HepG2 (cell line): ENCODE data around the gene C2orf92. TPM values are rescaled to one million over a fixed set of nuclear protein-coding genes. Genes with fewer than 3 reads are reported as not detected.
A peak's percentile ranks its signal among the peaks of the same experiment; 100 is the strongest.

ENCODE experiments used
- ATAC-seq: fragments of 200-7000 bp; cut with Tn5 transposase; 3 replicates; pipeline ENCODE4 v1.9.1; 2020; ENCODE audit warnings: mild to moderate bottlenecking, moderate library complexity
- BruUV-seq: library from RNA; stranded (reverse); fragments of 400-500 nt; replicated peaks from 2 replicates; lab custom pipeline; 2021; lab: Mats Ljungman, UMichigan
- CTCF ChIA-PET: fragments of 300-600 bp; formaldehyde crosslinking; extraction: SDS; loops from one replicate; lab custom pipeline; 2021; ENCODE audit warnings: low total read pairs, inconsistent platforms, low intra/inter-chr PET ratio; lab: Yijun Ruan, JAX
- POLR2A ChIA-PET: fragments of 350-600 bp; sonication (Branson Sonifier 250); formaldehyde crosslinking; loops from one replicate; lab custom pipeline; 2020; ENCODE audit warnings: antibody characterized with exemption, inconsistent platforms; lab: Yijun Ruan, JAX
- DNase-seq: peaks from one replicate; pipeline ENCODE4 v3.0.0-alpha.2; 2015; ENCODE audit warnings: low spot score
- FAIRE-seq: peaks from 3 replicates; lab custom pipeline; 2011; peaks lifted over from hg19 to GRCh38; lab: Jason Lieb, UNC
- H2AFZ ChIP-seq: one replicate; pipeline ENCODE4 v1.6.1; 2011; ENCODE audit warnings: low read length, inconsistent platforms
- H3K27ac ChIP-seq: fragments of 300-600 bp; 3 replicates; pipeline ENCODE4 v1.8.0; 2011; ENCODE audit warnings: mixed run types, mild to moderate bottlenecking, mixed read lengths, low read length, inconsistent platforms; ENCODE audit not compliant: insufficient read depth; ENCODE audit errors: extremely low read length
- H3K27me3 ChIP-seq, 2 experiments: fragments of 200-600 bp in 1 of 2; 2 replicates in 1 of 2; 3 replicates in 1 of 2; pipeline versions ENCODE4 v1.6.0 to v1.8.0; 2011; ENCODE audit warnings: low read length in 2 of 2, mild to moderate bottlenecking in 2 of 2, moderate library complexity in 2 of 2, inconsistent platforms in 1 of 2; ENCODE audit not compliant: insufficient read depth in 2 of 2, control insufficient read depth in 1 of 2
- H3K36me3 ChIP-seq, 2 experiments: fragments of 200-600 bp in 1 of 2; replicated peaks in 1 of 2; 2 replicates in 1 of 2; 3 replicates in 1 of 2; pipeline versions ENCODE4 v1.5.1 to v1.8.0; 2011; ENCODE audit warnings: low read length in 2 of 2, inconsistent platforms in 1 of 2; ENCODE audit not compliant: insufficient read depth in 2 of 2, control insufficient read depth in 1 of 2
- H3K4me1 ChIP-seq: 2 replicates; pipeline ENCODE4 v1.5.1; 2012; ENCODE audit warnings: low read length, inconsistent platforms; ENCODE audit not compliant: insufficient read depth
- H3K4me2 ChIP-seq: 2 replicates; pipeline ENCODE4 v1.6.0; 2011; ENCODE audit warnings: low read depth, low read length, inconsistent platforms
- H3K4me3 ChIP-seq, 3 experiments: fragments of 200-600 bp in 1 of 3; sonication (generic), shearing (Covaris generic) in 1 of 3; replicated peaks in 1 of 3; 2 replicates each; pipeline ENCODE4 v1.5.1; 2011 to 2016; ENCODE audit warnings: low read length in 3 of 3, inconsistent platforms in 2 of 3, low read depth in 2 of 3, mild to moderate bottlenecking in 2 of 3, control low read depth in 1 of 3, mixed read lengths in 1 of 3; ENCODE audit not compliant: insufficient read depth in 1 of 3
- H3K79me2 ChIP-seq: one replicate; pipeline ENCODE4 v1.6.1; 2011; ENCODE audit warnings: low read length, inconsistent platforms; ENCODE audit not compliant: insufficient read depth
- H3K9ac ChIP-seq: 2 replicates; pipeline ENCODE4 v1.6.0; 2011; ENCODE audit warnings: mild to moderate bottlenecking, low read depth, low read length, inconsistent platforms; ENCODE audit not compliant: insufficient read depth
- H3K9me3 ChIP-seq: 2 replicates; pipeline ENCODE4 v1.5.1; 2012; ENCODE audit warnings: mild to moderate bottlenecking, low read length
- H4K20me1 ChIP-seq: 2 replicates; pipeline ENCODE4 v1.6.0; 2011; ENCODE audit warnings: inconsistent platforms, mild to moderate bottlenecking, low read length, moderate library complexity; ENCODE audit not compliant: insufficient read depth
- CHCHD3 ChIP-seq: sonication (generic); formaldehyde crosslinking; IDR thresholded peaks from 2 replicates; pipeline ENCODE4 v1.8.0; 2022; ENCODE audit warnings: mild to moderate bottlenecking, missing genetic modification reagents, moderate library complexity
- CREB1 ChIP-seq, 2 experiments: fragments of 450-650 bp in 1 of 2; IDR thresholded peaks; 2 replicates each; pipeline ENCODE4 v1.6.1; 2016 to 2017; ENCODE audit warnings: control low read depth in 1 of 2, mild to moderate bottlenecking in 1 of 2, missing compliant biosample characterization in 1 of 2, missing genetic modification characterization in 1 of 2
- MED8 ChIP-seq: sonication (generic); formaldehyde crosslinking; IDR thresholded peaks from 2 replicates; pipeline ENCODE4 v1.8.1; 2023; ENCODE audit warnings: mild to moderate bottlenecking, missing genetic modification reagents; ENCODE audit not compliant: insufficient replicate concordance
- PAF1 ChIP-seq: IDR thresholded peaks from 2 replicates; pipeline ENCODE4 v1.6.1; 2016; ENCODE audit warnings: missing genetic modification reagents, missing compliant biosample characterization
- PHF21A ChIP-seq: sonication (generic); formaldehyde crosslinking; IDR thresholded peaks from 2 replicates; pipeline ENCODE4 v1.5.0; 2020; ENCODE audit warnings: mild to moderate bottlenecking, missing genetic modification reagents
- RAD21 ChIP-seq: fragments of 450-650 bp; formaldehyde crosslinking; IDR thresholded peaks from 2 replicates; pipeline ENCODE4 v1.5.0; 2020; ENCODE audit warnings: mild to moderate bottlenecking
- RNF2 ChIP-seq: fragments of 450-650 bp; conservative IDR thresholded peaks from 2 replicates; pipeline ENCODE4 v1.6.1; 2016; ENCODE audit warnings: low read depth
- SMARCC2 ChIP-seq: fragments of 450-650 bp; IDR thresholded peaks from 2 replicates; pipeline ENCODE4 v1.6.1; 2017; ENCODE audit warnings: antibody characterized with exemption, mild to moderate bottlenecking
- SRF ChIP-seq: IDR thresholded peaks from 2 replicates; pipeline ENCODE4 v1.6.1; 2011; ENCODE audit warnings: mild to moderate bottlenecking, low read depth, low read length, moderate library complexity
- TMF1 ChIP-seq: sonication (generic); formaldehyde crosslinking; IDR thresholded peaks from 2 replicates; pipeline ENCODE4 v1.8.1; 2022; ENCODE audit warnings: low read depth, missing genetic modification reagents
- ZNF24 ChIP-seq: fragments of 450-650 bp; IDR thresholded peaks from 2 replicates; pipeline ENCODE4 v1.6.1; 2017; ENCODE audit warnings: antibody characterized with exemption, mild to moderate bottlenecking
- ZNF607 ChIP-seq: sonication (generic); formaldehyde crosslinking; IDR thresholded peaks from 2 replicates; pipeline ENCODE4 v1.5.1; 2020; ENCODE audit warnings: missing genetic modification reagents, mild to moderate bottlenecking, borderline replicate concordance
- ZNF761 ChIP-seq: sonication (generic); formaldehyde crosslinking; conservative IDR thresholded peaks from 2 replicates; pipeline ENCODE4 v1.4.0; 2020; ENCODE audit warnings: mild to moderate bottlenecking, missing genetic modification reagents
- ZNF775 ChIP-seq: sonication (generic); formaldehyde crosslinking; IDR thresholded peaks from 2 replicates; pipeline ENCODE4 v1.4.0; 2020; ENCODE audit warnings: missing genetic modification reagents, mild to moderate bottlenecking, moderate library complexity, borderline replicate concordance
- WGBS: methylation state at CpG from one replicate; pipeline ENCODE4 v1.1.6; 2017; ENCODE audit warnings: low lambda C conversion rate; 5-methylcytosine and 5-hydroxymethylcytosine counted together
- in situ Hi-C: cut with HindIII; loops from 2 replicates; pipeline ENCODE4 v1.10.0; 2017; ENCODE audit warnings: low pct_unique_long_range_greater_than_20kb; ENCODE audit not compliant: extremely low pct_ligation_motif_present
- intact Hi-C: fragments of 100-400 bp; cut with micrococcal nuclease; formaldehyde crosslinking; loops from one replicate; pipeline ENCODE4 v1.10.0; 2022; ENCODE audit not compliant: unreplicated experiment
- polyA plus RNA-seq, 8 experiments: library from polyadenylated mRNA; depleted of rRNA in 3 of 8; stranded (reverse) in 7 of 8; unstranded in 1 of 8; fragments of >200 nt; fragmentation: Illumina TruSeq in 4 of 8; extraction: Trizol in 4 of 8; gene quantifications; 2 replicates each; pipeline versions ENCODE4 v1.2.1 to v1.2.3, GENCODE V29; 2011 to 2016; ENCODE audit warnings: low read depth in 4 of 8, missing spikeins in 1 of 8, mixed read lengths in 1 of 8; ENCODE audit not compliant: insufficient read depth in 1 of 8
- total RNA-seq, 5 experiments: library from RNA; depleted of rRNA; stranded (reverse); fragments of >200 nt; fragmentation: Illumina TruSeq; extraction: Trizol; gene quantifications; 2 replicates each; pipeline ENCODE4 v1.2.3, GENCODE V29; 2016; ENCODE audit warnings: low read depth in 1 of 5
- TF ChIP-seq, protein P1 (sequence below): sonication (generic); formaldehyde crosslinking; IDR thresholded peaks from 2 replicates; pipeline ENCODE4 v1.4.0; 2020; ENCODE audit warnings: missing genetic modification reagents
- TF ChIP-seq, protein P2 (sequence below): conservative IDR thresholded peaks from 2 replicates; pipeline ENCODE4 v1.6.1; 2018; ENCODE audit warnings: missing genetic modification reagents

Gene C2orf92
- total and polyA plus RNA-seq, 2 of the 13 experiments (the other 11 are each of a cell fraction or from before 2014, with no cell fraction given): 4.9 to 5.0 TPM

DNA sequence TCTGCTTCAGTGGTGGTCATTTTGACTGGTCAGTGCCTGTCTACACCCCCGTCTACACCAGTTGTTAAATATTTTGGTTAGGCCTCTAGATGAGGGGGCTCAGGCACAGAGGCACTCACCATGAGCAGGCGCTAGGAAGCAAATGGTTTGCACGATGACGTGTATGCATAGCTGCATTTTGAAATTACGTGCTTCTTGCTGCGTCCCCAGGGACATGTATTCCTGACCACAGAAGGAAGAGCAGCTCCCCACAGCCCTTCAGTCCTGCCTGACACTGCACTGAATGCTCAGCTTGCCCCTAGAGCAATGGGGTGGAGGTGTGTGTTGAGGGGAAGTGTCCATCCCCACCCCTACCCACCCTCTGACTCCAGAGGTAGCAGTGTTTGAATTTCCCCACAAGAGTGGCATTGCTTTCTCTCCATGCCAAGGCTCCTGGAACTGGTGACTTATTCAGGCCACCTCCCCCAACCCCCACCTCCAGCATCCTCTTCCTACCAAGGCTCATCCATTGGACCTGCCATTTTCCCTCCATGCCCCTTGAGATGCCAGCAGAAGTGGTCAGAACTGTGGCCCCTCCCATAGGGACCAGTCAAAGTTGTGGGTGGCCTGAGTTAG, 32.4 kb downstream of the C2orf92 start:
- H3K27ac ChIP-seq: no peak overlapping the region
- intact Hi-C loops (loop anchor here (5.0 kb wide), 1 partner anchor 45 kb away; no protein-coding TSS in a partner anchor), in situ Hi-C loops (loop anchor here (5.0 to 10.0 kb wide), 2 partner anchors 40 to 683 kb away; no protein-coding TSS in a partner anchor)
- no peak overlapping the region for H3K4me2 ChIP-seq
- H3K79me2 ChIP-seq: no peaks in the 10 kb centered on the region
- no peaks in the 10 kb centered on the region for H3K36me3 ChIP-seq
- H3K4me3 ChIP-seq: no peak overlapping the region
- POLR2A ChIA-PET: no interaction called here
- H4K20me1 ChIP-seq: no peaks in the 10 kb centered on the region
- TF ChIP-seq CREB1 (IDR thresholded peaks at IDR 0.05) (peak; percentile 27; the same call in 1 of the 2 replicates), CREB1 (CRISPR knock-in tag; IDR thresholded peaks at IDR 0.05) (no peak), CHCHD3 (no peak), ZNF761 (CRISPR knock-in tag) (no peak)
- 41% methylated on average over 6 of the region's 6 CpGs for WGBS
- no peaks in the 10 kb centered on the region for H3K9me3 ChIP-seq
- no peak overlapping the region for H3K9ac ChIP-seq
- BruUV-seq: no TSS peak
- FAIRE-seq (no peak), DNase-seq (no peak), ATAC-seq (no peak)
- no peaks in the 10 kb centered on the region; a peak in 1 of 5 replicates for H3K27me3 ChIP-seq
- H2AFZ ChIP-seq: no peak overlapping the region
- peaks cover 20% of the 10 kb centered on the region for H3K4me1 ChIP-seq
- CTCF ChIA-PET: no interaction called here

DNA sequence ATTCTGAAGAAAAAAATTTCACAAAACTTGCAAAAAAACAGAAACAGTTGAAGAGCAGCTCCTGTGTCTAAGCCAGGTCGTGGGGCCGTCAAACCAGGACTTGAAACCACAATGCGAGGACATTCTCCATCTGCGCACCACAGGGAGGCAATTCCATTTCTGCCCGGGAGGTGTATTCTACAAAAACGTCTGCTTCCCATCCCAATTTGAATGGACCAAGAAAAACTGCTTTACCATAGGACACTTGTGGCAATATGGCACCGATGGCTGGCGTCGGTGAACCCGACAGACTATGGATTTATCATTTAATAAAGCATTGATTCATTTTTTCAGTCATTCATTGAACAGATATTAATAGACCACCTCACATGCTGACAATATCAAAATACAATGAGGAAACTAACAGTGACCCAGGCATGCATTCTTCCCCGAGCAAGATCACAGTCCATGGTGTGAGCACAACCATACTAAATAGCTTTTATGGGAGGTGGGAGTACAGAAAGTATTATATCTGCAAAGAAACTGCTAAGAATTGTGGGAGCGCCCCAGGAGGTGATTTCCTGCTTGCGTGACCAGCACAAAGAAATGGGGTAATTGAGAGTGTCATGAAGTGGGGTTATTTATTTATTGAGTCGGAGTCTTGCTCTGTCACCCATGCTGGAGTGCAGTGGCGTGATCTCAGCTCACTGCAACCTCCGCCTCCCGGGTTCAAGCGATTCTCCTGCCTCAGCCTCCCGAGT, 33.4 kb downstream of the C2orf92 start:
- H3K9me3 ChIP-seq: no peaks in the 10 kb centered on the region
- no TSS peak for BruUV-seq
- H3K4me3 ChIP-seq: no peak overlapping the region
- ATAC-seq (no peak), FAIRE-seq (no peak)
- no peak overlapping the region for H3K4me2 ChIP-seq
- peaks cover 18% of the 10 kb centered on the region for H3K4me1 ChIP-seq
- no peaks in the 10 kb centered on the region for H4K20me1 ChIP-seq
- POLR2A ChIA-PET: no interaction called here
- no peak overlapping the region for H3K27ac ChIP-seq
- WGBS: 57% methylated on average over 19 of the region's 19 CpGs
- peaks cover 0 to 2% of the 10 kb centered on the region in 2 experiments; a peak in 1 of 5 replicates for H3K27me3 ChIP-seq
- in situ Hi-C loops (loop anchor here (5.0 to 10.0 kb wide), 2 partner anchors 39 to 682 kb away; no protein-coding TSS in a partner anchor), intact Hi-C loops (loop anchor here (5.0 kb wide), 1 partner anchor 44 kb away; no protein-coding TSS in a partner anchor)
- no peak for TF ChIP-seq ZNF775 (CRISPR knock-in tag)
- TF ChIP-seq ZNF24: no peak
- TF ChIP-seq, protein P1, sequence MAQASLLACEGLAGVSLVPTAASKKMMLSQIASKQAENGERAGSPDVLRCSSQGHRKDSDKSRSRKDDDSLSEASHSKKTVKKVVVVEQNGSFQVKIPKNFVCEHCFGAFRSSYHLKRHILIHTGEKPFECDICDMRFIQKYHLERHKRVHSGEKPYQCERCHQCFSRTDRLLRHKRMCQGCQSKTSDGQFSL (CRISPR knock-in tag): no peak
- TF ChIP-seq SRF: no peak
- no peak for TF ChIP-seq PAF1 (CRISPR knock-in tag)
- no peak for TF ChIP-seq TMF1
- TF ChIP-seq MED8: no peak
- TF ChIP-seq RAD21 (CRISPR knock-in tag): no peak
- TF ChIP-seq, protein P2, sequence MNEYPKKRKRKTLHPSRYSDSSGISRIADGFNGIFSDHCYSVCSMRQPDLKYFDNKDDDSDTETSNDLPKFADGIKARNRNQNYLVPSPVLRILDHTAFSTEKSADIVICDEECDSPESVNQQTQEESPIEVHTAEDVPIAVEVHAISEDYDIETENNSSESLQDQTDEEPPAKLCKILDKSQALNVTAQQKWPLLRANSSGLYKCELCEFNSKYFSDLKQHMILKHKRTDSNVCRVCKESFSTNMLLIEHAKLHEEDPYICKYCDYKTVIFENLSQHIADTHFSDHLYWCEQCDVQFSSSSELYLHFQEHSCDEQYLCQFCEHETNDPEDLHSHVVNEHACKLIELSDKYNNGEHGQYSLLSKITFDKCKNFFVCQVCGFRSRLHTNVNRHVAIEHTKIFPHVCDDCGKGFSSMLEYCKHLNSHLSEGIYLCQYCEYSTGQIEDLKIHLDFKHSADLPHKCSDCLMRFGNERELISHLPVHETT: no peak
- TF ChIP-seq SMARCC2: no peak
- no peak for TF ChIP-seq PHF21A (CRISPR knock-in tag)
- TF ChIP-seq ZNF607 (CRISPR knock-in tag): no peak
- TF ChIP-seq RNF2: no peak
- TF ChIP-seq, all 625 proteins: peak for 0
- no peaks in the 10 kb centered on the region for H3K36me3 ChIP-seq
- H3K9ac ChIP-seq: no peak overlapping the region
- CTCF ChIA-PET: no interaction called here
- H3K79me2 ChIP-seq: no peaks in the 10 kb centered on the region
- DNase-seq: no peak
- H2AFZ ChIP-seq: no peak overlapping the region
